SJSA1 (cell line): ENCODE measurements around the gene TNIP3. TPM values are rescaled to one million over a fixed set of nuclear protein-coding genes. Genes with fewer than 3 reads are reported as not detected.

Source experiments
- DNase-seq, 2 experiments: peaks; one replicate each; pipeline ENCODE4 v3.0.0-alpha.2; 2015 to 2020; ENCODE audit warnings: low spot score in 2 of 2, low read depth in 1 of 2
- H3K27ac ChIP-seq: fragments of 250-450 bp; sonication (Bioruptor Pico); 2 replicates; pipeline ENCODE4 v1.5.1; 2020; ENCODE audit warnings: mild to moderate bottlenecking, moderate library complexity
- H3K27me3 ChIP-seq: fragments of 250-450 bp; sonication (Bioruptor Pico); replicated peaks from 2 replicates; pipeline ENCODE4 v1.5.1; 2020; ENCODE audit warnings: mild to moderate bottlenecking, moderate library complexity
- H3K36me3 ChIP-seq: fragments of 250-450 bp; sonication (Bioruptor Pico); 2 replicates; pipeline ENCODE4 v1.5.1; 2020; ENCODE audit warnings: mild to moderate bottlenecking
- H3K4me1 ChIP-seq: fragments of 250-450 bp; sonication (Bioruptor Pico); replicated peaks from 2 replicates; pipeline ENCODE4 v1.6.1; 2021; ENCODE audit warnings: mild to moderate bottlenecking
- H3K4me3 ChIP-seq: fragments of 250-450 bp; sonication (Bioruptor Pico); 2 replicates; pipeline ENCODE4 v1.5.1; 2020; ENCODE audit warnings: mild to moderate bottlenecking
- H3K9me3 ChIP-seq: fragments of 250-450 bp; sonication (Bioruptor Pico); replicated peaks from 2 replicates; pipeline ENCODE4 v1.5.1; 2020; ENCODE audit warnings: mild to moderate bottlenecking
- total RNA-seq: library from RNA; depleted of rRNA; stranded (reverse); fragments of >200 nt; shearing (Covaris generic); gene quantifications from 2 replicates; pipeline ENCODE4 v1.2.3, GENCODE V29; 2014; rRNA removed

TNIP3 gene
- total RNA-seq, 1 experiment from 2014 or later: 0.47 TPM

GRCh38 chr4:121100093-121100775 lies 63.9 kb downstream of the TNIP3 start:
- H3K27ac ChIP-seq: no peak overlapping the region
- H3K9me3 ChIP-seq: no peaks in the 10 kb centered on the region
- no peak for DNase-seq
- H3K36me3 ChIP-seq: no peaks in the 10 kb centered on the region
- H3K4me1 ChIP-seq: no peaks in the 10 kb centered on the region
- H3K27me3 ChIP-seq: 0 out of 2 replicates have a peak, but pooled peaks cover under 1% of the 10 kb centered on the region
- H3K4me3 ChIP-seq: no peak overlapping the region

- Histone ChIP-seq H3K4me1 (no peaks in the 10 kb centered on the region), H3K27me3 (0 out of 2 replicates have a peak, but pooled peaks cover 4% of the 10 kb centered on the region), H3K9me3 (no peaks in the 10 kb centered on the region), H3K27ac (no peak overlapping the region), H3K4me3 (no peak overlapping the region), H3K36me3 (no peaks in the 10 kb centered on the region)
- no peak for DNase-seq
Observed at GRCh38 chr4:121098266-121098665, 65.9 kb downstream of the TNIP3 start.

GRCh38 chr4:121096629-121097028 lies 67.5 kb downstream of the TNIP3 start:
- no peaks in the 10 kb centered on the region for H3K36me3 ChIP-seq
- H3K27ac ChIP-seq: no peak overlapping the region
- H3K4me3 ChIP-seq: no peak overlapping the region
- no peaks in the 10 kb centered on the region for H3K9me3 ChIP-seq
- no peak for DNase-seq
- no peaks in the 10 kb centered on the region for H3K4me1 ChIP-seq
- 0 out of 2 replicates have a peak, but pooled peaks cover 4% of the 10 kb centered on the region for H3K27me3 ChIP-seq

GRCh38 chr4:121096191-121096590 lies 67.9 kb downstream of the TNIP3 start:
- Histone ChIP-seq H3K36me3 (no peaks in the 10 kb centered on the region), H3K27me3 (0 out of 2 replicates have a peak, but pooled peaks cover 4% of the 10 kb centered on the region), H3K27ac (no peak overlapping the region), H3K4me1 (no peaks in the 10 kb centered on the region), H3K9me3 (no peaks in the 10 kb centered on the region), H3K4me3 (no peak overlapping the region)
- DNase-seq: no peak

- H3K27me3 ChIP-seq: 0 out of 2 replicates have a peak, but pooled peaks cover 4% of the 10 kb centered on the region
- no peak for DNase-seq
- no peaks in the 10 kb centered on the region for H3K36me3 ChIP-seq
- H3K27ac ChIP-seq: no peak overlapping the region
- no peaks in the 10 kb centered on the region for H3K9me3 ChIP-seq
- H3K4me3 ChIP-seq: no peak overlapping the region
- no peaks in the 10 kb centered on the region for H3K4me1 ChIP-seq
Observed at GRCh38 chr4:121094297-121094966, 69.7 kb downstream of the TNIP3 start.

- no peaks in the 10 kb centered on the region for H3K4me1 ChIP-seq
- no peaks in the 10 kb centered on the region for H3K9me3 ChIP-seq
- no peak for DNase-seq
- H3K27me3 ChIP-seq: 0 out of 2 replicates have a peak, but pooled peaks cover 4% of the 10 kb centered on the region
- H3K27ac ChIP-seq: no peak overlapping the region
- no peak overlapping the region for H3K4me3 ChIP-seq
- H3K36me3 ChIP-seq: no peaks in the 10 kb centered on the region
Observed at GRCh38 chr4:121093261-121093660, 70.9 kb downstream of the TNIP3 start.

GRCh38 chr4:121091941-121092340 lies 72.2 kb downstream of the TNIP3 start:
- no peaks in the 10 kb centered on the region for H3K9me3 ChIP-seq
- DNase-seq: no peak
- no peak overlapping the region for H3K27ac ChIP-seq
- H3K4me1 ChIP-seq: no peaks in the 10 kb centered on the region
- 0 out of 2 replicates have a peak, but pooled peaks cover 4% of the 10 kb centered on the region for H3K27me3 ChIP-seq
- no peak overlapping the region for H3K4me3 ChIP-seq
- H3K36me3 ChIP-seq: no peaks in the 10 kb centered on the region

- Histone ChIP-seq H3K9me3 (no peaks in the 10 kb centered on the region), H3K36me3 (no peaks in the 10 kb centered on the region), H3K27me3 (0 out of 2 replicates have a peak, but pooled peaks cover 4% of the 10 kb centered on the region), H3K4me3 (no peak overlapping the region), H3K4me1 (no peaks in the 10 kb centered on the region), H3K27ac (no peak overlapping the region)
- no peak for DNase-seq
Observed at GRCh38 chr4:121088867-121089266, 75.3 kb downstream of the TNIP3 start.

Other genes starting within 250 kb of the TNIP3 start
- gene PRDM5, start 241.6 kb downstream of the TNIP3 start, total RNA-seq: 11.1 and 20.1 TPM in 2 replicates
- gene NDNF, start 91.8 kb downstream of the TNIP3 start, total RNA-seq: not detected in 2 replicates
- gene QRFPR, start 216.7 kb upstream of the TNIP3 start, total RNA-seq: not detected in 2 replicates